Activated T-helper 1 cell treated with anti-CD3 and anti-CD28 coated beads, Interleukin-2, amount 50 U/mL, for 16 hours (primary cell): Measurements from ENCODE around the gene SREBF1.
A peak's percentile ranks its signal among the peaks of the same experiment; 100 is the strongest.

Experiments used
- DNase-seq, 2 donors: peaks; one replicate each; pipeline ENCODE4 v3.0.0-alpha.2; 2020; ENCODE audit warnings: low read depth in 1 of 2, low spot score in 1 of 2

Gene SREBF1

GRCh38 chr17:17826342-17826713 is 10.5 kb downstream of the SREBF1 start:
- DNase-seq, result no peak

GRCh38 chr17:17824783-17825614 is 11.8 kb downstream of the SREBF1 start:
- no peak for DNase-seq

DNA sequence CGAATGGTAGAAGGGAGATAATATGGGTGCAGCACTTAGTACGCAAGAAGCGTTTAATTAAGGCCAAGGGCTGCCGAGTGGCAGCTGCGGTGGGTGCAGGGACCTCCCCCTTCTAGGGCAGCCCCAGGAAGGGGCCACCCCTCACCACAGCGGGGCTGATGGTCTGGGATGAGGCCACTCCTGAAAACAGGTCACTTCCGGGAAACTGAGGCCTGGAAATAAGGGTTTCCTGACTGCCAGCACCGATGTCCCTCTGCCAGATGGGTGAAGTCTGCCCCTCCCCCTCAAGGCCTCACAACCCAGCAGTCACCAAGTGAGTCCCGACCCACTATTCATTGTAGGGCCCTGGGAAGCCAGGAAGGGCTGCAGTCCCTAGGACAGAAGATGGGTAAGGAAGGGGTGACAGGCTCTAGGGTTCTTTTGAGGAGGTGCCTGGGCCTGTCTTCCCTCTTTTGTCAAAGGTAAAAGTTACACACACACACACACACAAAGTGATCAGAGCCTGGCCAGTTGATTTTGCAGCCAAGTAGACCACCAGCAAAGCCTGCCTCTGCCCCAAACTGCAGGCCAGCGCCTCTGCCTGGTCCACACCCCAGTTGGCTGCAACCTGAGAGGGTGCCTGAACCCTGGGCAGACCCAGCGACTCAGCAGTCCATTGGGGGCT is 12.5 kb downstream of the SREBF1 start:
- no peak for DNase-seq

DNA sequence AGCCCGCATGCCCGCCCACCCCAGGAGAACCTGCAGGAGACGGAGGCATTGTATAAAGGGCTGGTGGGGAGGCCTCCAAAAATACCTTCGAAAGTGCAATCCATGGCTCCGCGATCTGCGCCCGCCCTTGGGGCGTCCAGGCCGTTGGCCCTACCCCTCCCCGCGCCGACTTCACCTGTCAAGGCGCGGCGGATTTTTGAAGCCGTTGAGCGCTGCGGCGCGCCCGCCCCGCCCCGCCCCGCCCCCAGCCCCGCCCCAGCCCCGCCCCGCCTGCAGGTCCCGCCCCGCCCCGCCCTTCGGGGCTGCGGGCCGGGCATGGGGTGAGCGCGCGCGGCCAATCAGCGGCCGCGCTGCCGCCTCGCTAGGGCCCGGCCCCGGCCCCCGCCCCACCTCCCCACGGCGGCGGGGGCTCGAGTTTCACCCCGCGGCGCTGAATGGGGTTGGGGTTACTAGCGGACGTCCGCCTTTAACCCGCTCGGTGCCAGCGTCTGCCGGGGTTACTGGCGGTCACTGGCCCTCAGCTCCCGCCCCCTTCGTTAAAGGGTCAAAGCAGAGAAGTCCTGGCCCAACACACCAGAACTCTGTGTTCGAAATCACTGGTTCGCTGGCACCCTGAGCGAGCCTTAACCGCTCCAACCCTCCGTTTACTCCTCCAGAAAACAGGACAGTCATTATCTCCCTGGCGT is 13.2 kb downstream of the SREBF1 start:
- DNase-seq, result peak; percentile 43 to 70

- DNase-seq, result no peak
Observed at GRCh38 chr17:17822616-17823015, 14.2 kb downstream of the SREBF1 start.

DNA sequence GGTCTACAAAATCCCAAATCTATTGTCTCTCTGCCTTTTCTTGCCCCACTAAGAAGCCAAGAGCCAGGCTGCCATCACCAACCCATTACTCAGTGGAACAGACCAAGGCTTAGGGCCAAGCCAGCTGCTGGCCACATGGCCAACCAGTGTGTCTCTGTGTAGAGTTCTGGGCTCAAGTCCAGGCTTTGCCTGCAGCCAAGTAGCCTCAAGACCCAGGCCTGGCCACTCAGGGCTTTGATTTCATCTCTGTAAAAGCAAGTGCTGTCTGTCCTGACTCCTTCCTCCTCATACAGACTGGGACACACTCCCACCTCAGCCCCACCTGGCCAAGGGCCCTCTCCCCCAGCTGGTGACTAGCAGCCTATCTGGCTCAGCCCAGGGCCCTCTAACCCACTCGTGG is 14.6 kb downstream of the SREBF1 start:
- no peak for DNase-seq

- no peak for DNase-seq
Observed at GRCh38 chr17:17820463-17821158, 16.2 kb downstream of the SREBF1 start.

- DNase-seq, result no peak
Observed at GRCh38 chr17:17820046-17820445, 16.7 kb downstream of the SREBF1 start.

DNA sequence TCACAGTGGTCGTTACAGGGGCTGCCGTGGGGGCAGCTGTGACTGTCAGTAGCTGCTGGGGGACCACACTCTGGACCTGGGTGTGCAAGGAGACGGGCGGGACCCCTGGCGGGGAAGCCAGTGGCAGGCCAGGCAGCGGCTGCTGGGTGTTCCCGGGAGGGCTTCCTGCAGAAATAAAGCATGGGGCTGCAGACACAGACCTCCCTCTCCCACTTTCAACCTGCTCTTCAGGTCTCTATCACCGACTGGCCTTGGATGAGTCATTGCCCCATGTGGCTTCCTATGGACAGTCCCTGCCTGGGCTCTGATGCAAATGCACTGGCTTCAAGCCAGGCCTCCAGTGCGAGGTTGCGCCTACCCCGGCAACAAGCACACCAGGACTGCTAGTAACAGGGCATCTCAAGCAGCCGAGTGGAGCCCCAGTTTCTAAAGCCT is 17.2 kb downstream of the SREBF1 start:
- peak in 1 of 2 donors; percentile 56 for DNase-seq

- no peak for DNase-seq
Observed at GRCh38 chr17:17819111-17819510, 17.7 kb downstream of the SREBF1 start.

- no peak for DNase-seq
Observed at GRCh38 chr17:17818088-17818526, 18.7 kb downstream of the SREBF1 start.

DNA sequence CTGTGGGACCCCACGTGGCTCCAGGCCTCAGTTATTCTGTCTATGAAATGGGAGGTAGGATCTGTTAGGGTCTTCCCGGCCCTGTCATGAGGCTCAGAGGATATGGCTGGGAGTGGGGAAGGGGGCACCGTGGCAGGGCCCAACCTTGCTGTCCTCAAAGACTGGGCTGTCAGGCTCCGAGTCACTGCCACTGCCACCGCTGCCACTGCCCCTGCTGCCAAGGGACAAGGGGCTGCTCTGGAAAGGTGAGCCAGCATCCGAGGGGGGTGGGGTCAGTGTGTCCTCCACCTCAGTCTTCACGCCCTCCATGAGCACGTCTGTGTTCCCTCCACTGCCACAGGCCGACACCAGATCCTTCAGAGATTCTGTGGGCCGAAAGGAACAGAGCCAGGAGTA is 19.2 kb downstream of the SREBF1 start:
- no peak for DNase-seq

DNA sequence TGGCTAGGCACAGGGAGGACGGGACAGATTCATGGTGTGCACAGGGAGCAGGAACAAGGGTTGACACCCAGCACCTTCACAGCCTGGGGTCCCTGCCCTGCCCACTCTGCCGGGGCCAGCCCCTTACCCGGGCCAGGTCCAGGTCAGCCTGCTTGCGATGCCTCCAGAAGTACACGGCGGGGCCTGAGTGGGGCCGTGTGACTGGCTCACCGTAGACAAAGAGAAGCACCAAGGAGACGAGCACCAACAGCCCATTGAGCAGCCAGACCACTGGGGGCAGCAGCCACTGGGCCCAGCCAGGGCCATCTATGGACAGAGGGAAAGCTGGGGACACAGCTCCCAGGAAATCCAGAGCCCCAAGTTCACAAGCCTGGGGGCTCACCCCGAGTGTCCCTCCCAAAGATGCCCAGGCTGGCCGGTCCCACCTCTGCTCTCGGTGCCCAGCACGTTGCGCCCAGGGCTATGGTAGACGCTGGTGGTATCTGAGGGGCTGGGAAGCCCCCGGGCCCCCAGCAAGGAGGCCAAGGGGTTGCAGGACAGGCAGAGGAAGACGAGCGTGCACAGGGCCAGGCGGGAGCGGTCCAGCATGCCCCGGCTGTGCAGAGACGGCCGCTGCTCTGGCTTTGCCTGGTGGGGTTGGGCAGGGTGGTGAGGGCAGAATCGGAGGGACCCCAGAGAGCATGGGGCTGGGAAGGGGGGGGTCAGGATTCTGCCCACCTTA is 19.8 kb downstream of the SREBF1 start:
- no peak for DNase-seq

DNA sequence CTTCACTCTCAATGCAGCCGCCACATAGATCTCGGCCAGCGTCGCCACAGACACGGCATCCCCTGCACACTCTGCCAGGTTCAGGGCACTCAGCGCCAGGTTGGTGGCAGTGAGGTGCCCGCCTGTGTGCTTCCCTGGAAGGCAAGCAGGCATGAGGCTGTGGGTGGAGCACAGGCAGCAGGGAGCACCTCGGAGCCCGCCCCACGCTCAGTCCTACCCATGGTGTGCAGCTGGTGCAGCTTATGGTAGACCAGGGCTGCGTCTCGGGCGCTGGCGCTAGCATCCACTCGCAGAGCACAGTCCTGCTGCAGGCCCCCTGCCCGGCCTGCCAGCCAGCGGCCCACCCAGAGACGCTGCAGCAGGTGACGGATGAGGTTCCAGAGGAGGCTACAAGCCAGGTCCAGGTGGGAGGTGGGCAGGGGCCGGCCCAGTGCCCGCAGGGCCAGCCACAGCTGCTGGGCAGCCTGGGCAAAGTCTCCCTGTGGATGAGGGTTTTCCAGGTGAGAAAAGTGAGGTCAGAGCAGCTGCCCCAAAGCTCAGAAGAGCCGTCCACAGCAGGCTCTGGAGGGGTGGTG is 20.5 kb downstream of the SREBF1 start:
- no peak for DNase-seq

- no peak for DNase-seq
Observed at GRCh38 chr17:17815436-17816200, 21.2 kb downstream of the SREBF1 start.

- DNase-seq, result no peak
Observed at GRCh38 chr17:17815062-17815406, 21.8 kb downstream of the SREBF1 start.

DNA sequence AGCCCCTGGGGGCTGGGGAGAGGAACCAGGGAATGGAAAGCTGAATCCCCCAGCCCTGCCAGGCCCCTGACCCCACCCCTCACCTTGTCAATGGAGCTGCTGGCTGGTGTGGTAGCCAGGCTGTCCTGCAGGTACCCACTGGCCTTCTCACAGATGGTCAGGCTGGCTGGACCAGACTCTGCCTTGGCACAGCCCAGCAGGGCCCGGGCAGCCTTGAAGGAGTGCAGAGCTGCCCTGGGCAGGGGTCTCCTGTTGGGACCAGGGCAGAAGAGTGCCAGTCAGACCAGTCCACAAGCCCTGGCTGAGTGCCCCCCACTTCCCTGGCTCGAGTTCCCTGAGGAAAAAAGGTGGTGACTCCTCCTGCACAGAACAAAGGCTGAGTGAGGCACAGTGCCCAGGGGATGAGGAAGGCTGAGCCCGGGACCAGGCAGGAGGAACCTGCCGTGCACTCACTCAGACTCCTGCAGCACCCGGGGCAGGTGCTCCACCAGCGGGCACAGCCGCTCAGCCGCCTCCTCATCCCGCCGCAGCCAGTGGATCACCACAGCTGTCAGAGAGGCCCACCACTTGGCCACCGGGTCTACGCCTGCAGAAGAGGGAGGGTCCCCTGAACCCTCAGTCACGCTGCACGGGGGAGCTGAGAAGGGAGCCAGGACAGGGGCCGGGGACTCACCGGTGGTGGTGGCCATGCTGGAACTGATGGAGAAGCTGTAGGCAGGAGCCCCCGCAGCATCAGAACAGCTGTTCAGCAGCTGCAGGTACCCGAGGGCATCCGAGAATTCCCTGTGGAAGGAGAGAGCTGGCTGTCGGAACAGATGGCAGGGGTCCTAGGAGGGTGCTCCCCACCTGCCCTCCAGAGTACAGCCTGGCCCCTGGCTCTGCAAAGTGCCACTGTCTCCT is 22.4 kb downstream of the SREBF1 start:
- DNase-seq, result no peak

DNA sequence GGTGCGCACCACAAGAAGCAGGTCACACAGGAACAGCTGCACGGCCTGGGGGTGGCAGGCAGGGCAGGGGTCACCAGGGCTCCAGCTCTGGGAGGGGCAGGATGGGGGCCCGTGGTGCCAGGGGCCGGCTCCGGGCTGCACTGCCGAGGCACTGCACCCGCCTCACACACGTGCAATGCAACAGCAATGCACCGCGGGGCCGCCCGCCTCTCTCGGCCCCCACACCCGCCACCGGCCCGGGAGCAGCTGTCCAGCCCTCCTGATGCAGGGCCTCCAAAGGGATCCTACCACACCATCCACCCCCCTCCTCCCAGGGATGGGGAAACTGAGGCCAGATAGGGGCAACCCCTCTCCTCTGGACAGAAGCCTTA is 23.1 kb downstream of the SREBF1 start:
- DNase-seq, result no peak
